GM19240 (cell line): Measurements from ENCODE around the gene PCSK5.
"Not testable (repeated sequence)": the region's sequence is repeated elsewhere in the genome, so short reads cannot be mapped to it uniquely, and the experiment has no call there.

ENCODE experiments used
- DNase-seq: peaks from one replicate; pipeline ENCODE4 v3.0.0; 2011; ENCODE audit warnings: low spot score; ENCODE audit not compliant: insufficient read length

The PCSK5 gene

GRCh38 chr9:75890472-75891276 lies at the start of gene PCSK5:
TSS of gene PCSK5 (plus strand) at chr9:75890673. CDS start at chr9:75891182, 509 bp downstream.
- no peak for DNase-seq

- no peak for DNase-seq
Observed at GRCh38 chr9:75844321-75844720, 46.2 kb upstream of the PCSK5 start.

GRCh38 chr9:75845806-75846205 lies 44.7 kb upstream of the PCSK5 start:
- no peak for DNase-seq

GRCh38 chr9:75847085-75847484 lies 43.4 kb upstream of the PCSK5 start:
- DNase-seq: no peak

GRCh38 chr9:75850459-75851200 lies 39.8 kb upstream of the PCSK5 start:
- DNase-seq: no peak

- no peak for DNase-seq
Observed at GRCh38 chr9:75851917-75852316, 38.6 kb upstream of the PCSK5 start.

- DNase-seq: no peak
Observed at GRCh38 chr9:75852746-75853145, 37.7 kb upstream of the PCSK5 start.

GRCh38 chr9:75855509-75855908 lies 35.0 kb upstream of the PCSK5 start:
- no peak for DNase-seq

- no peak for DNase-seq
Observed at GRCh38 chr9:75858497-75859092, 31.9 kb upstream of the PCSK5 start.

- no peak for DNase-seq
Observed at GRCh38 chr9:75864266-75864665, 26.2 kb upstream of the PCSK5 start.

- no peak for DNase-seq
Observed at GRCh38 chr9:75866273-75866871, 24.1 kb upstream of the PCSK5 start.

GRCh38 chr9:75868526-75868925 lies 21.9 kb upstream of the PCSK5 start:
- DNase-seq: not testable (repeated sequence)

GRCh38 chr9:75869236-75869635 lies 21.2 kb upstream of the PCSK5 start:
- no peak for DNase-seq

- no peak for DNase-seq
Observed at GRCh38 chr9:75870450-75870849, 20.0 kb upstream of the PCSK5 start.

GRCh38 chr9:75871624-75872023 lies 18.8 kb upstream of the PCSK5 start:
- DNase-seq: no peak

- DNase-seq: no peak
Observed at GRCh38 chr9:75873712-75874111, 16.8 kb upstream of the PCSK5 start.

GRCh38 chr9:75876999-75877640 lies 13.4 kb upstream of the PCSK5 start:
- no peak for DNase-seq

- no peak for DNase-seq
Observed at GRCh38 chr9:75878488-75878860, 12.0 kb upstream of the PCSK5 start.

- no peak for DNase-seq
Observed at GRCh38 chr9:75880618-75881017, 9.9 kb upstream of the PCSK5 start.

GRCh38 chr9:75881761-75882160 lies 8.7 kb upstream of the PCSK5 start:
- DNase-seq: no peak

GRCh38 chr9:75885652-75886051 lies 4.8 kb upstream of the PCSK5 start:
- DNase-seq: no peak
